Transverse colon (tissue), 4 donors: ENCODE results near the gene OCA2. TPM values are rescaled to one million over a fixed set of nuclear protein-coding genes. Genes with fewer than 3 reads are reported as not detected.

Source experiments
- DNase-seq: peaks from one replicate; pipeline ENCODE4 v3.0.0-alpha.2; 2019
- H3K27ac ChIP-seq, 4 donors: fragments of 200-600 bp; sonication (generic); 2 replicates each; pipeline ENCODE4 v1.5.1; 2016 to 2018; ENCODE audit warnings: inconsistent platforms in 4 of 4
- H3K27me3 ChIP-seq: fragments of 200-600 bp; sonication (generic); 2 replicates; pipeline ENCODE4 v1.5.1; 2017; ENCODE audit warnings: inconsistent platforms
- H3K36me3 ChIP-seq, 4 donors: fragments of 200-600 bp; sonication (generic); 2 replicates each; pipeline ENCODE4 v1.5.1; 2017 to 2019; ENCODE audit warnings: inconsistent platforms in 4 of 4
- H3K4me1 ChIP-seq, 4 donors: fragments of 200-600 bp; sonication (generic); 2 replicates each; pipeline ENCODE4 v1.5.1; 2017 to 2020; ENCODE audit warnings: inconsistent platforms in 4 of 4
- H3K4me3 ChIP-seq, 4 donors: fragments of 200-600 bp; sonication (generic); 1 replicate in 1 of 4; 2 replicates in 3 of 4; pipeline versions ENCODE4 v1.5.1 to v1.6.1; 2017 to 2019; ENCODE audit warnings: inconsistent platforms in 4 of 4
- H3K9me3 ChIP-seq, 2 donors: fragments of 200-600 bp; sonication (generic); 2 replicates each; pipeline ENCODE4 v1.5.1; 2017 to 2019; ENCODE audit warnings: inconsistent platforms in 2 of 2
- CTCF ChIP-seq, 5 experiments: fragments of 200-600 bp in 3 of 5; fragments of 450-650 bp in 2 of 5; sonication (generic) in 3 of 5; IDR thresholded peaks; 1 replicate in 2 of 5; 2 replicates in 3 of 5; pipeline ENCODE4 v1.5.1; 2016 to 2017; ENCODE audit warnings: antibody characterized with exemption in 5 of 5, inconsistent platforms in 3 of 5, mild to moderate bottlenecking in 2 of 5, moderate library complexity in 1 of 5
- EP300 ChIP-seq: sonication (generic); formaldehyde crosslinking; IDR thresholded peaks from one replicate; pipeline ENCODE4 v1.6.1; 2017; ENCODE audit warnings: antibody characterized with exemption, low read depth
- POLR2A ChIP-seq: fragments of 450-650 bp; IDR thresholded peaks from one replicate; pipeline ENCODE4 v1.6.1; 2016; ENCODE audit warnings: antibody characterized with exemption, mild to moderate bottlenecking, moderate library complexity
- POLR2AphosphoS5 ChIP-seq, 3 donors: sonication (generic); formaldehyde crosslinking; IDR thresholded peaks; one replicate each; pipeline ENCODE4 v1.6.1; 2016; ENCODE audit warnings: antibody characterized with exemption in 3 of 3
- WGBS, 2 donors: methylation state at CpG; one replicate each; pipeline ENCODE4 v1.1.5; 2018; ENCODE audit warnings: low coverage in 1 of 2; 5-methylcytosine and 5-hydroxymethylcytosine counted together
- in situ Hi-C, 4 donors: fragments of 200-750 bp; cut with MboI; loops; one replicate each; pipeline versions ENCODE4 v1.15.0 to v1.15.1; 2017; ENCODE audit warnings: low sequenced_read_pairs in 3 of 4, low pct_ligation_motif_present in 1 of 4, low pct_unique_long_range_greater_than_20kb in 1 of 4
- intact Hi-C: fragments of 100-400 bp; cut with DNase I; formaldehyde crosslinking; loops from one replicate; pipeline ENCODE4 v1.15.1; 2023; ENCODE audit warnings: low total_unique reads
- total RNA-seq, 4 donors: library from RNA; depleted of rRNA; stranded (reverse); fragments of >200 nt; gene quantifications; one replicate each; pipeline ENCODE4 v1.1.0, GENCODE V29; 2016

The OCA2 gene
- total RNA-seq, 4 donors from 2014 or later, result 1.4 to 1.9 TPM; not detected in 2

DNA sequence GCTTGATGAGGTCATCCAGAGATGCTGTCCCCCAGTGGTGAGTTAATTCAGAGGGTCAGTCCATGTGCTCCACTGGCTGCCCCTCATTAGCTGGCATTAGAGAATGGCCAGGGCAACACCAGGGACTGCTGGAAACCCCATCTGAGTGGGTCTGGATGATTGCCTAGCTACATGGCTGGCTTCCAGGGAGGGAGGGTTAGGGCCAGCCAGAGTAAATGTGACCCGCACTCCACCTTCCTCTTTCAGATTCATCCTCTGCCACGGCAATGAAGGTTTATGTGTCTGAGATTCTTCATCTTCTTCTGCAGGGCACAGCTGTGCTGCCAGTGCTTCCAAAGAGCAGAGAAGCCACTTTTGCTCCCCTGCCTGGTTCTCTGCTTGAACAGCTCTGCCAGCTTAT is 391.9 kb downstream of the OCA2 start:
- in situ Hi-C loops (no loop called here), intact Hi-C loops (no loop called here)
- Histone ChIP-seq H3K9me3 (peaks cover 14 to 29% of the 10 kb centered on the region in 2 donors), H3K4me1 (no peaks in the 10 kb centered on the region), H3K27ac (no peak overlapping the region), H3K36me3 (no peaks in the 10 kb centered on the region), H3K27me3 (no peaks in the 10 kb centered on the region), H3K4me3 (no peak overlapping the region)
- TF ChIP-seq CTCF (IDR thresholded peaks at IDR 0.05) (no peak), EP300 (no peak), POLR2A (no peak), POLR2AphosphoS5 (IDR thresholded peaks at IDR 0.05) (no peak)
- WGBS, 2 donors, result 54% methylated on average over 2 of the region's 2 CpGs; no CpG with 5 or more reads in 1 of the 2 donors
- DNase-seq, result no peak

DNA sequence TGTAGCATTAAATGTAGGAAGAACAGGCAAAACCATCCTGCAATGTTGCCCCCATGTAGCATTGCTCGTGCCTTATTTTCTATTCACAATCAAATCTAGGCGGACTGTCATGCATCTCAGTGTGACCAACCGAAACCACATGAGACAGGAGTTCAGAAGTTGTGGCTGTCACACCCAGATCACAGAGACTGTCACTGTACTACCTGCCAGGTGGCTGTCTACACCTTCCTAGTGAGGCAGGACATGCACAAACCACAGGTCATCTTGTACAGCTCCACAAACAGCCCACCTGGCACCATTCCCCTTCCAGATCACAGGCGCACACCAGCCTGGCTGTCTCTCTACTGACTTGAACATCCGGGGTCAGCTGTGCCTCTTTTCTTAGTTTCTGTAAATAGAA is 392.8 kb downstream of the OCA2 start:
- WGBS, 2 donors, result 90 to 92% methylated on average over 4 to 5 of the region's 5 CpGs
- intact Hi-C loops, result no loop called here
- H3K9me3 ChIP-seq, result peaks cover 14 to 29% of the 10 kb centered on the region in 2 donors
- no peaks in the 10 kb centered on the region for H3K27me3 ChIP-seq
- H3K4me3 ChIP-seq, result no peak overlapping the region
- H3K36me3 ChIP-seq, result no peaks in the 10 kb centered on the region
- DNase-seq, result no peak
- in situ Hi-C loops, result no loop called here
- H3K27ac ChIP-seq, result no peak overlapping the region
- no peak for TF ChIP-seq POLR2AphosphoS5 (IDR thresholded peaks at IDR 0.05)
- TF ChIP-seq CTCF (IDR thresholded peaks at IDR 0.05), result no peak
- no peak for TF ChIP-seq EP300
- TF ChIP-seq POLR2A, result no peak
- no peaks in the 10 kb centered on the region for H3K4me1 ChIP-seq

GRCh38 chr15:27705056-27705455 is 394.1 kb downstream of the OCA2 start:
- no peak for DNase-seq
- TF ChIP-seq EP300 (no peak), POLR2AphosphoS5 (IDR thresholded peaks at IDR 0.05) (no peak), CTCF (IDR thresholded peaks at IDR 0.05) (no peak), POLR2A (no peak)
- Histone ChIP-seq H3K27me3 (no peaks in the 10 kb centered on the region), H3K4me1 (no peaks in the 10 kb centered on the region), H3K36me3 (no peaks in the 10 kb centered on the region), H3K9me3 (peaks cover 12 to 22% of the 10 kb centered on the region in 2 donors), H3K27ac (no peak overlapping the region), H3K4me3 (no peak overlapping the region)
- WGBS, 2 donors, result 84 to 95% methylated on average over 3 to 5 of the region's 5 CpGs
- in situ Hi-C loops, result no loop called here
- intact Hi-C loops, result no loop called here

Other genes starting within 250 kb of the OCA2 start
- 100 to 1,000 TPM in 1 of 4 donors, 10 to 100 TPM in 3; 64.9 to 182 (median 83.7) TPM for gene HERC2, start 222.9 kb upstream of the OCA2 start, total RNA-seq